ENCODE data around the gene GPD1.

Gene GPD1

DNA sequence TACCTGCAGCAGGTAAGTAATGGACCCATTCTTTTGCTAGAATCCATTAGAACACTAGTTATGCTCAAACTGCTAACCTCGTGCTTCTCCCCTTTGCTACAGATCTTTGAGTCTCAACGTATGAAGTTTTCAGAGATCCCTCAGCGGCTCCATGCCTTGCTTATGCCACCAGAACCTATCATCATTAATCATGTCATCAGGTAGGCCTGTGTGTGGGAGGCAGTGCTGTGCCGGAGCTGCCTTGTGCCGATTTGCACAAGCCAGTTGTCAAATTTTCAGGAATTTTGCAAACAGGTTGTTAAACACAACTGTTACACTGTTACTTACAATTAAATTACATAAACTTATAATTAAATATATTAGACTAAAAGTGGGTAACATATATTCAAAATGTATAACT is 13.4 kb upstream of the GPD1 start:
- no peak for DNase-seq (ENCODE audit: extremely low spot score)

DNA sequence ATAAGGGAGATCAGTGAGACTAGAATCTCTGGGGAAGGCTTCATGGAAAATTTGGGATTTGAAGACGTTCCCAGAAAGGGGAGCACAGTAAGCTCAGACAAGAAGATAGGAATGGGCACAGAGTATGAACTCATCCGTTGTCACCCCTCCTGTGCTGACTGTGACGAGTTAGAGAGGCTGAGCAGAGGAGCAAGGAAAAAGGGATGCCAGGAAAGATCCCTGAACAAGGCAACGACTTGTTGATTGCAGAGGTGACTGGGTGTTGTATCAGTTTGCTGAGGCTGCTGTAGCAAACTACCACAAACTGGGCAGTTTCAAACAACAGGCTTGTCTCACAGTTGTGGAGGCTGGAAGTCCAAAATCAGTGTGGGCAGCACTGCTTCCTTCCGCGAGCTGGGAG is 5.9 kb upstream of the GPD1 start:
- CTCF ChIA-PET = interaction anchor here (2.1 to 8.9 kb wide), 4 partner anchors 9 to 27 kb away, joined by 5 to 109 read pairs (median 22); partner anchors contain the start of genes COX14 and SMARCD1
- POLR2A ChIA-PET = no interaction called here
- DNase-seq (ENCODE audit: extremely low spot score) = no peak
- TF ChIP-seq, protein P1, sequence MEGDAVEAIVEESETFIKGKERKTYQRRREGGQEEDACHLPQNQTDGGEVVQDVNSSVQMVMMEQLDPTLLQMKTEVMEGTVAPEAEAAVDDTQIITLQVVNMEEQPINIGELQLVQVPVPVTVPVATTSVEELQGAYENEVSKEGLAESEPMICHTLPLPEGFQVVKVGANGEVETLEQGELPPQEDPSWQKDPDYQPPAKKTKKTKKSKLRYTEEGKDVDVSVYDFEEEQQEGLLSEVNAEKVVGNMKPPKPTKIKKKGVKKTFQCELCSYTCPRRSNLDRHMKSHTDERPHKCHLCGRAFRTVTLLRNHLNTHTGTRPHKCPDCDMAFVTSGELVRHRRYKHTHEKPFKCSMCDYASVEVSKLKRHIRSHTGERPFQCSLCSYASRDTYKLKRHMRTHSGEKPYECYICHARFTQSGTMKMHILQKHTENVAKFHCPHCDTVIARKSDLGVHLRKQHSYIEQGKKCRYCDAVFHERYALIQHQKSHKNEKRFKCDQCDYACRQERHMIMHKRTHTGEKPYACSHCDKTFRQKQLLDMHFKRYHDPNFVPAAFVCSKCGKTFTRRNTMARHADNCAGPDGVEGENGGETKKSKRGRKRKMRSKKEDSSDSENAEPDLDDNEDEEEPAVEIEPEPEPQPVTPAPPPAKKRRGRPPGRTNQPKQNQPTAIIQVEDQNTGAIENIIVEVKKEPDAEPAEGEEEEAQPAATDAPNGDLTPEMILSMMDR (IDR thresholded peaks at IDR 0.05; ENCODE audit: control extremely low read depth, extremely low read depth, low read depth, missing control alignments) = no peak

More for the DNA sequence above, 13.4 kb upstream of the GPD1 start:
- TF ChIP-seq, protein P1 (IDR thresholded peaks at IDR 0.05; ENCODE audit: control extremely low read depth, extremely low read depth, low read depth, missing control alignments) = no peak
- POLR2A ChIA-PET = interaction anchor here (1.0 kb wide), 1 partner anchor 14 kb away, joined by 3 read pairs; no protein-coding TSS in a partner anchor
- CTCF ChIA-PET = interaction anchor here (0.6 to 6.2 kb wide), 12 partner anchors 10 to 124 kb away, joined by 3 to 113 read pairs (median 4); partner anchors contain the start of gene COX14

DNA sequence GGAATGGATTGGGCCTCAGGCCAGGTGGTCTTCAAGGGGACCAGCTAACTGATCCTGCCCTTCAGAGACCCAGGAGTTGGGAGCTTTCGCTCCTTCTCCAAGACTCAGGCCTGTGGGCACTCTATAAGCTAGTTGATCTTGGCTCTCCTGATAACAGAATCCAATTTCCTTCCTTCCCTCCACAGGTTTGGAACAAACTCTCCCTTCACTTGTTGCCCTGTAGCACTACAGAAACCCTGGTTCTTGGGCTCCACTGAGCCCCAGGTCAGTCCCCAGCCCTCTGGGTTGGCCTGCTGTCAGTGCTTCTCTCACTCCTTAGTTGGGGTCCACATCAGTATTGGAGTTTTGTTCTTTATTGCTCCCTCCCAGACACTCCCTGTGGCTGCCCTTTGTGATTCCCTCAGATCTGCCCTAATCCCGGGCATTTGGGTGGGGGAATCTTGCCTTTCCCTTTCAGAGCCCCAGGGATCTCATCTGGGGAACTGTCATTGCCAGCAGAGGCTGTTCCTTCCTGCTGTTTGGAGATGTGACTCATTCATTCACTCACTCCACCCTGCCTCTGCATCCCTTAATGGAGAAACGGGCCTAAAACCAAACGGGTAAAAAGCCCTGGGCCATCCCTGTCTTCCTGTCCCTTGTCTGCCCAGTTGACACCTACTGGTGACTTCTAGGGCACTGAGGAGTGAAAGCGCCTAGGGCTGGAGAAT is 4.4 kb upstream of the GPD1 start:
- CTCF ChIA-PET = interaction anchor here (5.3 to 8.9 kb wide), 2 partner anchors 11 kb away, joined by 34 to 109 read pairs; partner anchors contain the start of gene COX14
- no peak for DNase-seq (ENCODE audit: extremely low spot score)
- TF ChIP-seq, protein P1 (IDR thresholded peaks at IDR 0.05; ENCODE audit: control extremely low read depth, extremely low read depth, low read depth, missing control alignments) = no peak
- POLR2A ChIA-PET = no interaction called here

DNA sequence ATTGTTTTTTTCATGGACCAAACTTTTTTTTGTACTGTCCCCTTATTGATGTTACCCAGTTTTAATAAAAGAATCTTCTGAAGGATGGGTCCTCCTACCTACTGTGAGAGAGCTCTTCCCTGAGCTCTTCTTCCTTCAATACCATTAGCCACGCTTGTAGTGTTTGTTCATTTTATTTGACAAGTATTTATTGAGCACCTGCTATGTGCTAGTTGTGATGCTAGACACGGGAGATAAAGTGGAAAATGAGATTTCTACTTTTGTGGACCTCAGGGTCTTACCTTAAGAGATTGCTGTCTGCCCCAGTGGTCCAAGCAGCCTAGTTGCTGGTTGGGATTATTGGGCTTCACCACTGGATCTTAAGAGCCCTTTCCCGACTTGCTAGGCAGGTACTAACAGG is 3.2 kb upstream of the GPD1 start:
- CTCF ChIA-PET = interaction anchor here (1.3 to 8.9 kb wide), 3 partner anchors 10 to 15 kb away, joined by 4 to 109 read pairs (median 34); partner anchors contain the start of genes COX14 and SMARCD1
- TF ChIP-seq, protein P1 (IDR thresholded peaks at IDR 0.05; ENCODE audit: control extremely low read depth, extremely low read depth, low read depth, missing control alignments) = no peak
- POLR2A ChIA-PET = interaction anchor here (0.5 to 0.7 kb wide), 2 partner anchors 14 to 22 kb away, joined by 3 read pairs; no protein-coding TSS in a partner anchor
- no peak for DNase-seq (ENCODE audit: extremely low spot score)

DNA sequence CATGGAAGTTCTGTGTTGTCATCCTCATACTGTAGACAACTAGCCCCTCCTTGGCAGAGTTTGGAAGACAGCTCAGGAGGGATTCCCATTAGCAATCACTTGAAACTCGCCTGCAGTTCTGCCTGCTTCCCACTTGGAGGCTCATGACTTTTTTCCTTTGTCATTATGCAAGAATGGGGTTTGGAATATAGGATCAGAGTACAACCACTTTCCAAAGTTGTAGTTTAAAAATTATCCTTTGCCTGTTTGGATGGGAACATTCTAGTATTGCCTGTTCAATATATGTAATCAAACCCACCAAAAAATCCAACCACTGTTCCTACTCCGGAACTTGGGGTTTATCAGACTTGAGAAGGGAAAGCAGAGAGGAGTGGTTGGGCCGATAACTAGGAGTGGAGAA is 2.1 kb upstream of the GPD1 start:
- ChIA-PET CTCF (interaction anchor here (2.8 to 8.9 kb wide), 3 partner anchors 9 to 16 kb away, joined by 7 to 109 read pairs (median 34); partner anchors contain the start of genes COX14 and SMARCD1), POLR2A (no interaction called here)
- TF ChIP-seq, protein P1 (IDR thresholded peaks at IDR 0.05; ENCODE audit: control extremely low read depth, extremely low read depth, low read depth, missing control alignments) = no peak
- DNase-seq (ENCODE audit: extremely low spot score) = no peak

DNA sequence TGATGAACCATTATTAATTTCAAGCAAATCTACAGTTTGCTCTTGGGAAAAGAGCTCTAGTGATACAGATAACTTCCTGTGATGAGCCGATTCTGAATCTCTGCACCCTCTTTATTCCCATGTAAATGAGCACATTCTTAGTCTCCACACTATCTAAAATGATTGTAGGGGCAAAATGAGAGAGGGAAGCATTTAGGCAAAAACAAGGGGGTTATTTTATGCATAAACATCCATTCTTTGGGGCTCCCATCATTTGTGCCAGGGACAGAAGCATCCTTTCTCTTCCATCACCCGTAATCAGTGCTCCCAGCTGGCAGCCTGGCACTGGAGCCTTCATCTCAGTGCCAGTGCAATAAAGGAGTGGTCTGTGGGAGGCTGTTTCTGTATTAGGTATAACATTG is 1.7 kb upstream of the GPD1 start:
- ChIA-PET CTCF (interaction anchor here (2.1 to 8.9 kb wide), 5 partner anchors 8 to 135 kb away, joined by 4 to 109 read pairs (median 7); partner anchors contain the start of genes CERS5, COX14 and SMARCD1), POLR2A (interaction anchor here (2.4 kb wide), 1 partner anchor 10 kb away, joined by 11 read pairs; the partner anchor contains the start of gene COX14)
- no peak for DNase-seq (ENCODE audit: extremely low spot score)

More for the DNA sequence above, 1.7 kb upstream of the GPD1 start:
- TF ChIP-seq, protein P1 (IDR thresholded peaks at IDR 0.05; ENCODE audit: control extremely low read depth, extremely low read depth, low read depth, missing control alignments) = no peak

Data from GM10248 (cell line).